ACC112 (cell line): Measurements from ENCODE around the gene ZC3H10.

Experiments used
- H2AFZ ChIP-seq: fragments of 200-600 bp; sonication (generic); one replicate; pipeline ENCODE4 v1.6.0; 2017; ENCODE audit warnings: antibody characterized with exemption, low read length; ENCODE audit not compliant: unreplicated experiment
- H3K27ac ChIP-seq: fragments of 200-600 bp; sonication (generic); 2 replicates; pipeline ENCODE4 v1.5.1; 2014; ENCODE audit warnings: low read depth, mild to moderate bottlenecking, antibody characterized with exemption, low read length, moderate library complexity
- H3K27me3 ChIP-seq: fragments of 200-600 bp; sonication (generic); 2 replicates; pipeline ENCODE4 v1.6.1; 2014; ENCODE audit warnings: mild to moderate bottlenecking, antibody characterized with exemption, low read length, moderate library complexity, mixed read lengths; ENCODE audit not compliant: insufficient read depth
- H3K36me3 ChIP-seq: fragments of 200-600 bp; sonication (generic); 2 replicates; pipeline ENCODE4 v1.6.1; 2016; ENCODE audit warnings: mild to moderate bottlenecking, antibody characterized with exemption, low read length, moderate library complexity, mixed read lengths; ENCODE audit not compliant: insufficient read depth
- H3K4me1 ChIP-seq: fragments of 200-600 bp; sonication (generic); one replicate; pipeline ENCODE4 v1.6.1; 2016; ENCODE audit warnings: low read length, mixed read lengths; ENCODE audit not compliant: insufficient read depth, unreplicated experiment, control insufficient read depth
- H3K4me3 ChIP-seq: fragments of 200-600 bp; sonication (generic); 2 replicates; pipeline ENCODE4 v1.5.1; 2014; ENCODE audit warnings: mild to moderate bottlenecking, low read depth, low read length
- H3K79me2 ChIP-seq: fragments of 200-600 bp; sonication (generic); one replicate; pipeline ENCODE4 v1.6.0; 2016; ENCODE audit warnings: low read length; ENCODE audit not compliant: control insufficient read depth, unreplicated experiment, insufficient read depth

Gene ZC3H10

GRCh38 chr12:56160894-56161689 is 43.0 kb downstream of the ZC3H10 start:
- Histone ChIP-seq H3K4me1 (peaks cover 22% of the 10 kb centered on the region), H3K4me3 (peak overlapping the region; percentile 96), H3K36me3 (peaks cover 45% of the 10 kb centered on the region; the same call in 1 of the 2 replicates)

GRCh38 chr12:56161690-56162351 is 43.8 kb downstream of the ZC3H10 start:
- no peak overlapping the region for H2AFZ ChIP-seq
- H3K36me3 ChIP-seq = peaks cover 45% of the 10 kb centered on the region; the same call in 1 of the 2 replicates
- peaks cover 22% of the 10 kb centered on the region for H3K4me1 ChIP-seq
- H3K79me2 ChIP-seq = peaks cover 33% of the 10 kb centered on the region
- H3K27ac ChIP-seq = peak overlapping the region; percentile 84
- H3K27me3 ChIP-seq = no peaks in the 10 kb centered on the region
- H3K4me3 ChIP-seq = peak overlapping the region; percentile 96; the same call in 1 of the 2 replicates

More at GRCh38 chr12:56160894-56161689, 43.0 kb downstream of the ZC3H10 start:
- Histone ChIP-seq H2AFZ (no peak overlapping the region), H3K27me3 (no peaks in the 10 kb centered on the region), H3K79me2 (peaks cover 33% of the 10 kb centered on the region), H3K27ac (peak overlapping the region; percentile 84)

- H2AFZ ChIP-seq = no peak overlapping the region
- no peaks in the 10 kb centered on the region for H3K27me3 ChIP-seq
- peaks cover 47% of the 10 kb centered on the region; the same call in 1 of the 2 replicates for H3K36me3 ChIP-seq
- H3K4me3 ChIP-seq = no peak overlapping the region
- 0 out of 2 replicates have a peak overlapping the region, but pooled peaks have one; percentile 1 for H3K27ac ChIP-seq
- peaks cover 22% of the 10 kb centered on the region for H3K4me1 ChIP-seq
- H3K79me2 ChIP-seq = peaks cover 33% of the 10 kb centered on the region
Observed at GRCh38 chr12:56162468-56163290, 44.6 kb downstream of the ZC3H10 start.

- no peaks in the 10 kb centered on the region for H3K27me3 ChIP-seq
- H3K79me2 ChIP-seq = peaks cover 28% of the 10 kb centered on the region
- H3K36me3 ChIP-seq = peaks cover 47% of the 10 kb centered on the region; the same call in 1 of the 2 replicates
- H3K4me3 ChIP-seq = no peak overlapping the region
- H3K27ac ChIP-seq = 0 out of 2 replicates have a peak overlapping the region, but pooled peaks have one; percentile 1
- no peak overlapping the region for H2AFZ ChIP-seq
- peaks cover 22% of the 10 kb centered on the region for H3K4me1 ChIP-seq
Observed at GRCh38 chr12:56163533-56164344, 45.7 kb downstream of the ZC3H10 start.

- peaks cover 47% of the 10 kb centered on the region; the same call in 1 of the 2 replicates for H3K36me3 ChIP-seq
- H3K79me2 ChIP-seq = peaks cover 22% of the 10 kb centered on the region
- no peaks in the 10 kb centered on the region for H3K27me3 ChIP-seq
- no peak overlapping the region for H3K4me3 ChIP-seq
- H2AFZ ChIP-seq = no peak overlapping the region
- no peak overlapping the region for H3K27ac ChIP-seq
- H3K4me1 ChIP-seq = peaks cover 22% of the 10 kb centered on the region
Observed at GRCh38 chr12:56164345-56164729, 46.3 kb downstream of the ZC3H10 start.

GRCh38 chr12:56165369-56165768 is 47.3 kb downstream of the ZC3H10 start:
- H3K4me3 ChIP-seq = no peak overlapping the region
- H3K4me1 ChIP-seq = peaks cover 15% of the 10 kb centered on the region
- no peak overlapping the region for H3K27ac ChIP-seq
- H3K27me3 ChIP-seq = no peaks in the 10 kb centered on the region
- peaks cover 11% of the 10 kb centered on the region for H3K79me2 ChIP-seq
- H3K36me3 ChIP-seq = peaks cover 42% of the 10 kb centered on the region; the same call in 1 of the 2 replicates
- no peak overlapping the region for H2AFZ ChIP-seq

- no peaks in the 10 kb centered on the region for H3K27me3 ChIP-seq
- no peak overlapping the region for H3K27ac ChIP-seq
- no peak overlapping the region for H3K4me3 ChIP-seq
- H2AFZ ChIP-seq = no peak overlapping the region
- no peaks in the 10 kb centered on the region for H3K79me2 ChIP-seq
- H3K36me3 ChIP-seq = peaks cover 12% of the 10 kb centered on the region
- no peaks in the 10 kb centered on the region for H3K4me1 ChIP-seq
Observed at GRCh38 chr12:56169229-56169759, 51.2 kb downstream of the ZC3H10 start.

- no peaks in the 10 kb centered on the region for H3K4me1 ChIP-seq
- H3K27me3 ChIP-seq = no peaks in the 10 kb centered on the region
- no peaks in the 10 kb centered on the region for H3K79me2 ChIP-seq
- no peak overlapping the region for H2AFZ ChIP-seq
- H3K36me3 ChIP-seq = peaks cover 22% of the 10 kb centered on the region
- H3K27ac ChIP-seq = no peak overlapping the region
- H3K4me3 ChIP-seq = no peak overlapping the region
Observed at GRCh38 chr12:56172839-56173238, 54.8 kb downstream of the ZC3H10 start.
